GM19239 (cell line): ENCODE data around the gene SRPK1.
"Not testable (repeated sequence)": the region's sequence is repeated elsewhere in the genome, so short reads cannot be mapped to it uniquely, and the experiment has no call there.

Experiments used
- DNase-seq: peaks from one replicate; pipeline ENCODE4 v3.0.0; 2011; ENCODE audit warnings: low spot score; ENCODE audit not compliant: insufficient read length
- FAIRE-seq: peaks from 2 replicates; lab custom pipeline; 2011; peaks lifted over from hg19 to GRCh38; lab: Jason Lieb, UNC

Gene SRPK1

GRCh38 chr6:35920793-35921732 is at the start of gene SRPK1:
Gene SRPK1 (minus strand): TSS chr6:35921098. CDS start chr6:35921056, 42 bp downstream.
- DNase-seq (peak; percentile 98), FAIRE-seq (peak; percentile 91)

GRCh38 chr6:35970181-35970580 is 49.3 kb upstream of the SRPK1 start:
- no peak for FAIRE-seq
- no peak for DNase-seq

- DNase-seq (no peak), FAIRE-seq (no peak)
These were observed 48.7 kb upstream of the SRPK1 start for GRCh38 chr6:35969646-35970045.

- DNase-seq (no peak), FAIRE-seq (no peak)
These were observed 47.9 kb upstream of the SRPK1 start for GRCh38 chr6:35968821-35969220.

- no peak for FAIRE-seq
- no peak for DNase-seq
These were observed 46.3 kb upstream of the SRPK1 start for GRCh38 chr6:35967076-35967774.

GRCh38 chr6:35962779-35963560 is 42.1 kb upstream of the SRPK1 start:
- FAIRE-seq (no peak), DNase-seq (no peak)

GRCh38 chr6:35960187-35960586 is 39.3 kb upstream of the SRPK1 start:
- no peak for DNase-seq

GRCh38 chr6:35955970-35956369 is 35.1 kb upstream of the SRPK1 start:
- no peak for DNase-seq
- no peak for FAIRE-seq

More at GRCh38 chr6:35960187-35960586, 39.3 kb upstream of the SRPK1 start:
- no peak for FAIRE-seq

GRCh38 chr6:35955521-35955920 is 34.6 kb upstream of the SRPK1 start:
- FAIRE-seq = no peak
- no peak for DNase-seq

- FAIRE-seq (no peak), DNase-seq (no peak)
These were observed 34.2 kb upstream of the SRPK1 start for GRCh38 chr6:35955071-35955470.

GRCh38 chr6:35954333-35954732 is 33.4 kb upstream of the SRPK1 start:
- DNase-seq (no peak), FAIRE-seq (no peak)

- FAIRE-seq = no peak
- no peak for DNase-seq
These were observed 27.8 kb upstream of the SRPK1 start for GRCh38 chr6:35948725-35949124.

- no peak for FAIRE-seq
- no peak for DNase-seq
These were observed 24.7 kb upstream of the SRPK1 start for GRCh38 chr6:35945650-35946025.

- FAIRE-seq = no peak
These were observed 22.5 kb upstream of the SRPK1 start for GRCh38 chr6:35943390-35943789.

GRCh38 chr6:35942355-35942754 is 21.5 kb upstream of the SRPK1 start:
- DNase-seq (no peak), FAIRE-seq (no peak)

More at GRCh38 chr6:35943390-35943789, 22.5 kb upstream of the SRPK1 start:
- DNase-seq = no peak

- not testable (repeated sequence) for DNase-seq, FAIRE-seq
These were observed 20.3 kb upstream of the SRPK1 start for GRCh38 chr6:35941170-35941569.

- not testable (repeated sequence) for DNase-seq, FAIRE-seq
These were observed 19.1 kb upstream of the SRPK1 start for GRCh38 chr6:35940014-35940413.

- not testable (repeated sequence) for DNase-seq, FAIRE-seq
These were observed 18.4 kb upstream of the SRPK1 start for GRCh38 chr6:35939259-35939658.

GRCh38 chr6:35936681-35937359 is 15.9 kb upstream of the SRPK1 start:
- no peak for FAIRE-seq
- no peak for DNase-seq

GRCh38 chr6:35935469-35935868 is 14.6 kb upstream of the SRPK1 start:
- FAIRE-seq (no peak), DNase-seq (no peak)
